ACC112 (cell line): ENCODE measurements around the gene RNF26.

ENCODE experiments used
- H2AFZ ChIP-seq: fragments of 200-600 bp; sonication (generic); one replicate; pipeline ENCODE4 v1.6.0; 2017; ENCODE audit warnings: antibody characterized with exemption, low read length; ENCODE audit not compliant: unreplicated experiment
- H3K27ac ChIP-seq: fragments of 200-600 bp; sonication (generic); 2 replicates; pipeline ENCODE4 v1.5.1; 2014; ENCODE audit warnings: low read depth, mild to moderate bottlenecking, antibody characterized with exemption, low read length, moderate library complexity
- H3K27me3 ChIP-seq: fragments of 200-600 bp; sonication (generic); 2 replicates; pipeline ENCODE4 v1.6.1; 2014; ENCODE audit warnings: mild to moderate bottlenecking, antibody characterized with exemption, low read length, moderate library complexity, mixed read lengths; ENCODE audit not compliant: insufficient read depth
- H3K36me3 ChIP-seq: fragments of 200-600 bp; sonication (generic); 2 replicates; pipeline ENCODE4 v1.6.1; 2016; ENCODE audit warnings: mild to moderate bottlenecking, antibody characterized with exemption, low read length, moderate library complexity, mixed read lengths; ENCODE audit not compliant: insufficient read depth
- H3K4me1 ChIP-seq: fragments of 200-600 bp; sonication (generic); one replicate; pipeline ENCODE4 v1.6.1; 2016; ENCODE audit warnings: low read length, mixed read lengths; ENCODE audit not compliant: insufficient read depth, unreplicated experiment, control insufficient read depth
- H3K4me3 ChIP-seq: fragments of 200-600 bp; sonication (generic); 2 replicates; pipeline ENCODE4 v1.5.1; 2014; ENCODE audit warnings: mild to moderate bottlenecking, low read depth, low read length
- H3K79me2 ChIP-seq: fragments of 200-600 bp; sonication (generic); one replicate; pipeline ENCODE4 v1.6.0; 2016; ENCODE audit warnings: low read length; ENCODE audit not compliant: control insufficient read depth, unreplicated experiment, insufficient read depth

RNF26 gene

DNA sequence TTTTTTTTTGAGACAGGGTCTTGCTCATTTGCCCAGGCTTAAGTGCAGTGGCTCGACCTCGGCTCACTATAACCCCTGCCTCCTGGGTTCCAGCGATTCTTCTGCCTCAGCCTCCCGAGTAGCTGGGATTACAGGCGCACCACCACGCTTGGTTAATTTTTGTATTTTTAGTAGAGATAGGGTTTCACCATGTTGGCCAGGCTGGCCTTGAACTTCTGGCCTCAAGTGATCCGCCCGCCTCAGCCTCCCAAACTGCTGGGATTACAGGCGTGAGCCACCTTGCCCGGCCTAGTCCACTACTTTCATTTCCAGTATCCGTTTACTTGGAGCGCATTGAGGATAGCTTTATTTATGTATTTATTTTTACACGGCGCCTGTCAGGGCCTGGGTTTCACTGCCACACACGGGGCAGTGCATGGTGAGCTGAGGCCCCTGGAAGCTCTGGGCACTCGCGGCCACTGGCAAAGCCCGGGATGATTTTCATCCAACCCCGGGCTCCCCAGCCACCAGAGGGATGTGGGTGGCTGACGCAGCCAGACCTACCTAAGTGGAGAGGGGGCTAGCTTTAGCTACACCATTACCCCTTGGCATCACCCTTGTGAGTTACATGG lies 11.3 kb upstream of the RNF26 start:
- no peaks in the 10 kb centered on the region for H3K27me3 ChIP-seq
- no peaks in the 10 kb centered on the region for H3K36me3 ChIP-seq
- no peak overlapping the region for H3K27ac ChIP-seq
- H3K4me3 ChIP-seq: no peak overlapping the region
- no peaks in the 10 kb centered on the region for H3K79me2 ChIP-seq
- peaks cover 23% of the 10 kb centered on the region for H3K4me1 ChIP-seq
- H2AFZ ChIP-seq: no peak overlapping the region

DNA sequence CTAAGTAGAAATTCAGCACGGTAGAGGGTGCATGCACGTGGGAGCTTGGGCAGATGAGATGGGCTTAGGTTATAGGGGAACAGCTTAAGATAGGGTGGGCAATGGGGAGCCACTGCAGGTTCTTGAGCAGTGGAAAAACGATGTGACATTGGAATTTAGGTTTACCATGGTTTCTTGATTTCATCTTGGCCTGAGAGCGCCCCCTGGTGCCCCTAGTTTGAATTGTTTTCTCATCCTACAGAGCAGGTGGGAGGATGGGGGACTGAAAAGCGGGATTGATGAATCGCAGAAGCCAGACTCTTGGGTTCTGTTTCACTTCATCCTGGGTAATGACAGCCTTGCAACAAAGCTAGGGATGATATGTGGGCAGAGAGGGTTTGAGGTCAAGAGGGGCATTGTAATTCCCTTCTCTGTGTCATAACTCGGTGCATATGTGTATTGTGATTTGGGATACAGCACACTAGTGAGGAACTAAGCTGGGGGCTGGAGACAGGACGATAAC lies 10.7 kb upstream of the RNF26 start:
- Histone ChIP-seq H3K36me3 (no peaks in the 10 kb centered on the region), H3K27me3 (no peaks in the 10 kb centered on the region), H2AFZ (no peak overlapping the region), H3K79me2 (no peaks in the 10 kb centered on the region), H3K4me3 (no peak overlapping the region), H3K27ac (no peak overlapping the region), H3K4me1 (peaks cover 18% of the 10 kb centered on the region)

DNA sequence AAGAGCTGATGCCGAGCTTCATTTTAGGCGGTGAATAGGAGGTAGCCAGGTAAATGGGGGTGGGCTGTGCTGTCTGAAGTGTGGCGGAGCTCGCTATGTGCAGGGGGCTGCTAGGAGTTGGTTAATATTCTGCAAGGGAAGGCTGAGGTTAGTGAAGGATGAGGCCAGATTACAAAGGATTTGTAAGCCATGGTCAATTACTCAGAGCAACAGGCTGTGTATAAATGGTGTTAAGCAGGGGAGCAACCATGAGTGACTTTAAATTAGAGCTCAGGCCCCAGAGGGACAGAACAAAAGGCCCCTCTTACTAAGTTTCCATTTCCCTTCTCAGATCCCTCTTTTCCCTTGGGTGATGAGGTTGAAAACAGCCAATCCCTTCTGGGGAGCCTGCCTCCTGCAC lies 10.1 kb upstream of the RNF26 start:
- no peak overlapping the region for H3K27ac ChIP-seq
- H3K4me1 ChIP-seq: peaks cover 12% of the 10 kb centered on the region
- H3K79me2 ChIP-seq: no peaks in the 10 kb centered on the region
- no peak overlapping the region for H2AFZ ChIP-seq
- no peaks in the 10 kb centered on the region for H3K36me3 ChIP-seq
- H3K27me3 ChIP-seq: no peaks in the 10 kb centered on the region
- no peak overlapping the region for H3K4me3 ChIP-seq

DNA sequence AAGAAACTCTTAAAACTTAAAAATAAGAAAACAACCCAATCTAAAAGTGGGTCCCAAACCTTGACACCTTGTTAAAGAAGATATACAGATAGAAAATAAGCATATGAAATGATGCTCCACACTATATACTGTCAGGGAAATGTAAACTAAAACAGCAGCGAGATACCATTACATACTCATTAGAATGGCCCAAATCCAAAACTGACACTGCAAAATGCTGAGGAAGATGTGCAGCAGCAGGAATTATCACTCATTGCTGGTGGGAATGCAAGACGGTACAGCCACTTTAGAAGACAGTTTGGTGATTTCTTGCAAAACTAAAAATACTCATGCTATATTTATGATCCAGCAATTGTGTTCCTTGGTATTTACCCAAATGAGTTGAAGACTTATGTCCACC lies 5.0 kb upstream of the RNF26 start:
- Histone ChIP-seq H3K27ac (no peak overlapping the region), H3K79me2 (no peaks in the 10 kb centered on the region), H3K36me3 (no peaks in the 10 kb centered on the region), H3K4me3 (no peak overlapping the region), H2AFZ (no peak overlapping the region), H3K4me1 (no peaks in the 10 kb centered on the region), H3K27me3 (no peaks in the 10 kb centered on the region)

- Histone ChIP-seq H3K27ac (no peak overlapping the region), H3K4me1 (peaks cover 3% of the 10 kb centered on the region), H3K4me3 (no peak overlapping the region), H3K79me2 (peaks cover 8% of the 10 kb centered on the region), H3K27me3 (no peaks in the 10 kb centered on the region), H2AFZ (no peak overlapping the region), H3K36me3 (no peaks in the 10 kb centered on the region)
These were observed 4.1 kb upstream of the RNF26 start for GRCh38 chr11:119330237-119330636.

- Histone ChIP-seq H3K4me3 (no peak overlapping the region), H2AFZ (peak overlapping the region; percentile 12), H3K79me2 (peaks cover 18% of the 10 kb centered on the region), H3K27me3 (no peaks in the 10 kb centered on the region), H3K4me1 (peaks cover 14% of the 10 kb centered on the region), H3K27ac (no peak overlapping the region), H3K36me3 (no peaks in the 10 kb centered on the region)
These were observed 2.1 kb upstream of the RNF26 start for GRCh38 chr11:119332111-119332765.

- Histone ChIP-seq H3K36me3 (no peaks in the 10 kb centered on the region), H3K27me3 (no peaks in the 10 kb centered on the region; the same call in 1 of the 2 replicates), H3K79me2 (peaks cover 18% of the 10 kb centered on the region), H2AFZ (peak overlapping the region; percentile 66), H3K27ac (peak overlapping the region; percentile 46), H3K4me1 (peaks cover 33% of the 10 kb centered on the region), H3K4me3 (peak overlapping the region; percentile 90)
These were observed 846 bp downstream of the RNF26 start for GRCh38 chr11:119335091-119335654.

- Histone ChIP-seq H3K36me3 (no peaks in the 10 kb centered on the region), H3K27ac (no peak overlapping the region), H3K79me2 (peaks cover 18% of the 10 kb centered on the region), H3K27me3 (peaks cover 4% of the 10 kb centered on the region), H3K4me1 (peaks cover 33% of the 10 kb centered on the region), H2AFZ (no peak overlapping the region), H3K4me3 (peak overlapping the region; percentile 90)
These were observed 1.6 kb downstream of the RNF26 start for GRCh38 chr11:119335655-119336543.

GRCh38 chr11:119336744-119337469 lies 2.6 kb downstream of the RNF26 start:
- no peak overlapping the region for H2AFZ ChIP-seq
- H3K4me3 ChIP-seq: no peak overlapping the region; the same call in 1 of the 2 replicates
- H3K36me3 ChIP-seq: no peaks in the 10 kb centered on the region
- peaks cover 13% of the 10 kb centered on the region for H3K27me3 ChIP-seq
- H3K79me2 ChIP-seq: peaks cover 18% of the 10 kb centered on the region
- peaks cover 33% of the 10 kb centered on the region for H3K4me1 ChIP-seq
- H3K27ac ChIP-seq: no peak overlapping the region
